WTC11 (cell line): ENCODE results near the gene CR2. TPM values are rescaled to one million over a fixed set of nuclear protein-coding genes. Genes with fewer than 3 reads are reported as not detected.

Experiments
- ATAC-seq: fragments of 200-7000 bp; cut with Tn5 transposase; 2 replicates; pipeline ENCODE4 v1.10.0; 2021; ENCODE audit warnings: mild to moderate bottlenecking, moderate library complexity
- CTCF ChIA-PET: fragments of 300-600 bp; sonication (Branson Sonifier 250); formaldehyde crosslinking; loops from one replicate; lab custom pipeline; 2021; ENCODE audit warnings: antibody characterized with exemption; lab: Charles Lee
- POLR2A ChIA-PET: fragments of 350-600 bp; sonication (Branson Sonifier 250); formaldehyde crosslinking; loops from one replicate; lab custom pipeline; 2021; ENCODE audit warnings: antibody characterized with exemption; lab: Charles Lee
- DNase-seq: peaks from one replicate; pipeline ENCODE4 v3.0.0; 2021; ENCODE audit warnings: low spot score
- H3K27ac Mint-ChIP-seq: 2 replicates; pipeline ENCODE4 v1.8.0; 2021; ENCODE audit warnings: mixed read lengths
- H3K27me3 Mint-ChIP-seq: 2 replicates; pipeline ENCODE4 v1.8.0; 2021; ENCODE audit warnings: low read depth, mild to moderate bottlenecking, moderate library complexity, mixed read lengths
- H3K36me3 Mint-ChIP-seq: 2 replicates; pipeline ENCODE4 v1.8.0; 2021; ENCODE audit warnings: mixed read lengths
- H3K4me1 Mint-ChIP-seq: 2 replicates; pipeline ENCODE4 v1.8.0; 2022; ENCODE audit warnings: mixed read lengths
- H3K4me3 Mint-ChIP-seq: 2 replicates; pipeline ENCODE4 v1.8.0; 2021; ENCODE audit warnings: mild to moderate bottlenecking, moderate library complexity, mixed read lengths
- H3K9me3 Mint-ChIP-seq: 2 replicates; pipeline ENCODE4 v1.8.0; 2021; ENCODE audit warnings: mixed read lengths
- ATF1 ChIP-seq: sonication (generic); formaldehyde crosslinking; IDR thresholded peaks from 2 replicates; pipeline ENCODE4 v1.8.1; 2023; ENCODE audit warnings: mild to moderate bottlenecking, moderate library complexity, missing genetic modification reagents
- CREB1 ChIP-seq: sonication (generic); formaldehyde crosslinking; IDR thresholded peaks from 2 replicates; pipeline ENCODE4 v1.8.0; 2023; ENCODE audit warnings: mild to moderate bottlenecking, missing genetic modification reagents
- GTF2I ChIP-seq: fragments of 250-450 bp; sonication (Bioruptor Pico); conservative IDR thresholded peaks from 2 replicates; pipeline ENCODE4 v1.4.0; 2021; ENCODE audit warnings: mild to moderate bottlenecking
- IRF2 ChIP-seq: sonication (generic); formaldehyde crosslinking; IDR thresholded peaks from 2 replicates; pipeline ENCODE4 v1.8.0; 2022; ENCODE audit warnings: low read depth, missing genetic modification reagents, borderline replicate concordance
- MXD4 ChIP-seq: fragments of 250-450 bp; sonication (Bioruptor Pico); IDR thresholded peaks from 2 replicates; pipeline ENCODE4 v1.8.0; 2021; ENCODE audit warnings: mild to moderate bottlenecking, moderate library complexity, borderline replicate concordance
- NFATC4 ChIP-seq: fragments of 250-450 bp; sonication (Bioruptor Pico); IDR thresholded peaks from 2 replicates; pipeline ENCODE4 v1.9.0; 2021; ENCODE audit warnings: mild to moderate bottlenecking
- RELA ChIP-seq: sonication (generic); formaldehyde crosslinking; IDR thresholded peaks from 2 replicates; pipeline ENCODE4 v1.8.1; 2022; ENCODE audit warnings: missing genetic modification reagents, mild to moderate bottlenecking, borderline replicate concordance
- TCF7 ChIP-seq: sonication (generic); formaldehyde crosslinking; IDR thresholded peaks from 2 replicates; pipeline ENCODE4 v1.8.0; 2022; ENCODE audit warnings: mild to moderate bottlenecking, low read depth, missing genetic modification reagents, moderate library complexity
- ZNF317 ChIP-seq: sonication (generic); formaldehyde crosslinking; IDR thresholded peaks from 2 replicates; pipeline ENCODE4 v1.8.1; 2023; ENCODE audit warnings: low read depth, mild to moderate bottlenecking, moderate library complexity, missing genetic modification reagents, borderline replicate concordance
- ZNF416 ChIP-seq: fragments of 250-450 bp; sonication (Bioruptor Pico); IDR thresholded peaks from 2 replicates; pipeline ENCODE4 v1.9.0; 2021; ENCODE audit warnings: mild to moderate bottlenecking, inconsistent platforms
- ZNF423 ChIP-seq: fragments of 250-450 bp; sonication (Bioruptor Pico); IDR thresholded peaks from 2 replicates; pipeline ENCODE4 v2.1.2; 2022; ENCODE audit warnings: mild to moderate bottlenecking, moderate library complexity
- total RNA-seq: library from RNA; stranded (reverse); gene quantifications from 3 replicates; pipeline ENCODE4 v1.2.3, GENCODE V29; 2021
- TF ChIP-seq, protein P1 (sequence below): sonication (generic); formaldehyde crosslinking; IDR thresholded peaks from 2 replicates; pipeline ENCODE4 v1.8.0; 2022; ENCODE audit warnings: mild to moderate bottlenecking, missing genetic modification reagents
- TF ChIP-seq, protein P2 (sequence below): sonication (generic); formaldehyde crosslinking; IDR thresholded peaks from 2 replicates; pipeline ENCODE4 v1.8.1; 2022; ENCODE audit warnings: missing genetic modification reagents, borderline replicate concordance
- TF ChIP-seq, protein P3 (sequence below): sonication (generic); formaldehyde crosslinking; IDR thresholded peaks from 2 replicates; pipeline ENCODE4 v1.8.1; 2023; ENCODE audit warnings: mild to moderate bottlenecking, missing genetic modification reagents, borderline replicate concordance
- TF ChIP-seq, protein P4 (sequence below): fragments of 250-450 bp; sonication (Bioruptor Pico); conservative IDR thresholded peaks from 2 replicates; pipeline ENCODE4 v1.9.0; 2021; ENCODE audit warnings: mild to moderate bottlenecking
- TF ChIP-seq, protein P5 (sequence below): sonication (generic); formaldehyde crosslinking; IDR thresholded peaks from 2 replicates; pipeline ENCODE4 v1.8.0; 2023; ENCODE audit warnings: missing genetic modification reagents, mild to moderate bottlenecking, borderline replicate concordance

CR2 gene
- total RNA-seq, 1 experiment from 2014 or later = 3.8 TPM

DNA sequence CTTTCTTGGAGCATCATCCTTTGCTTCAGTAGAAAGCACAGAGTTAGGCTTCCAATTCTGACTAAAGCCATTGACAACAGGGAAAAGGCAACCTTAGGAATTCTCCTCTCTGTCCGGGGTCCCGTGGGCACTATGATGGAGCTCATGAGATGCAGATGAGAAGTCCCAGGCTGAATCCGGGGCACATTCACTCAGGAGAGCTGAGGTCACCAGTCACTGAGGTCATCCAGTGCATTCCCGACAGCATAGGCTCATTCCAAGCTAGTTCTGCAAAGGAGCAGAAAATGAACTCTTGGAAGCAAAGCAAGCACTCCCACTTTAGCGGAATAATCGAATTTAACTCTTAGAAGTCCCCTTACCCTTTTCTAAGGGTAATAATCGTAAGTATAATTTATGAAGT, 48.6 kb downstream of the CR2 start:
- H3K27ac Mint-ChIP-seq = no peak overlapping the region
- no peak for ATAC-seq
- H3K9me3 Mint-ChIP-seq = no peaks in the 10 kb centered on the region
- DNase-seq = no peak
- H3K27me3 Mint-ChIP-seq = peaks cover 5% of the 10 kb centered on the region
- no peaks in the 10 kb centered on the region for H3K4me1 Mint-ChIP-seq
- CTCF ChIA-PET = interaction anchor here (0.7 to 1.1 kb wide), 3 partner anchors 48 to 196 kb away, joined by 3 to 4 read pairs (median 3); partner anchors contain the start of gene CR2
- no peak for TF ChIP-seq GTF2I (CRISPR knock-in tag)
- no peak for TF ChIP-seq CREB1 (CRISPR knock-in tag)
- TF ChIP-seq, protein P1, sequence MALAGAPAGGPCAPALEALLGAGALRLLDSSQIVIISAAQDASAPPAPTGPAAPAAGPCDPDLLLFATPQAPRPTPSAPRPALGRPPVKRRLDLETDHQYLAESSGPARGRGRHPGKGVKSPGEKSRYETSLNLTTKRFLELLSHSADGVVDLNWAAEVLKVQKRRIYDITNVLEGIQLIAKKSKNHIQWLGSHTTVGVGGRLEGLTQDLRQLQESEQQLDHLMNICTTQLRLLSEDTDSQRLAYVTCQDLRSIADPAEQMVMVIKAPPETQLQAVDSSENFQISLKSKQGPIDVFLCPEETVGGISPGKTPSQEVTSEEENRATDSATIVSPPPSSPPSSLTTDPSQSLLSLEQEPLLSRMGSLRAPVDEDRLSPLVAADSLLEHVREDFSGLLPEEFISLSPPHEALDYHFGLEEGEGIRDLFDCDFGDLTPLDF (CRISPR knock-in tag) = no peak
- TF ChIP-seq ZNF416 (CRISPR knock-in tag) = no peak
- no peak overlapping the region for H3K4me3 Mint-ChIP-seq
- POLR2A ChIA-PET = no interaction called here
- H3K36me3 Mint-ChIP-seq = no peaks in the 10 kb centered on the region

DNA sequence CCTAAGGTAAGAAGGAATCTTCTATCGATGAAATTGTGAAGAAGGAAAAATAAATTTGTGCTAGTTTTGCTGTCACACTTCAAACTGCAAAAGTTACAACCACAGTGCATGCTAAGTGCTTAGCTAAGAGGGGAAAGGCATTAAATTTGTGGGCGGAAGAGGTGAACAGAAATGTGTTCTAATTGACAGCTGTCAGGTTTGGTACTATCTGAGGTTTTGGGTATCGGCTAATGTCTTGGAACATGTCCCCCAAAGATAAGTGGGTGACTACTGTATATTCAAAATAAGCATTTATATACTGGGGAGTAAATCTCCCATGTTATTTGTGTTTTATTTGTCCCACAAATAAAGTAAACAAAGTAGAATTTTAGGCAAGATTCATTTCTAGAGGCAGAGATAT, 49.8 kb downstream of the CR2 start:
- H3K27ac Mint-ChIP-seq = no peak overlapping the region
- POLR2A ChIA-PET = no interaction called here

DNA sequence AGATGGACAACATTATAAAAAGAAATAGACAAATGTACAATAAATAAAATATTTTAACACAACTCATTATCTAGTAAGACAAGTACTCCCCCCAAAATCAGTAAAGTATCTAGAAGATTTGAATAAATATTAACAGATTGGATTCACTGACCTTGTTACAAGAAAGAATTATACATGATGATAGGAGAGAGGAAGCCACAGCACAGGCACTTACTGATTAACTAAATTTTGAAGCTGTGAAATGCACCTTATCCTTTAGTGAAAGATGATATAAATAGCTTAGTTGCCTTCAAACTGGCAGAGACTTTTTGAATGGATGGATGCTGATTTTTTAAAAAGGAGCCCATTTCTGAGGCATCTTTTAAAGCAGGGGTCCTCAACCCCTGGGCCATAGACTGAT, 50.3 kb downstream of the CR2 start:
- H3K4me3 Mint-ChIP-seq = no peak overlapping the region
- POLR2A ChIA-PET = no interaction called here
- H3K9me3 Mint-ChIP-seq = no peaks in the 10 kb centered on the region
- H3K27me3 Mint-ChIP-seq = no peaks in the 10 kb centered on the region; the same call in none of the 2 replicates
- H3K27ac Mint-ChIP-seq = no peak overlapping the region
- CTCF ChIA-PET = no interaction called here
- TF ChIP-seq ZNF317 (CRISPR knock-in tag) (no peak), MXD4 (CRISPR knock-in tag) (no peak), IRF2 (CRISPR knock-in tag) (no peak), NFATC4 (CRISPR knock-in tag) (no peak), RELA (CRISPR knock-in tag) (no peak), CREB1 (CRISPR knock-in tag) (no peak), TCF7 (no peak)
- TF ChIP-seq, protein P2, sequence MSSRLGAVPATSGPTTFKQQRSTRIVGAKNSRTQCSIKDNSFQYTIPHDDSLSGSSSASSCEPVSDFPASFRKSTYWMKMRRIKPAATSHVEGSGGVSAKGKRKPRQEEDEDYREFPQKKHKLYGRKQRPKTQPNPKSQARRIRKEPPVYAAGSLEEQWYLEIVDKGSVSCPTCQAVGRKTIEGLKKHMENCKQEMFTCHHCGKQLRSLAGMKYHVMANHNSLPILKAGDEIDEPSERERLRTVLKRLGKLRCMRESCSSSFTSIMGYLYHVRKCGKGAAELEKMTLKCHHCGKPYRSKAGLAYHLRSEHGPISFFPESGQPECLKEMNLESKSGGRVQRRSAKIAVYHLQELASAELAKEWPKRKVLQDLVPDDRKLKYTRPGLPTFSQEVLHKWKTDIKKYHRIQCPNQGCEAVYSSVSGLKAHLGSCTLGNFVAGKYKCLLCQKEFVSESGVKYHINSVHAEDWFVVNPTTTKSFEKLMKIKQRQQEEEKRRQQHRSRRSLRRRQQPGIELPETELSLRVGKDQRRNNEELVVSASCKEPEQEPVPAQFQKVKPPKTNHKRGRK (CRISPR knock-in tag) = no peak
- TF ChIP-seq, protein P3, sequence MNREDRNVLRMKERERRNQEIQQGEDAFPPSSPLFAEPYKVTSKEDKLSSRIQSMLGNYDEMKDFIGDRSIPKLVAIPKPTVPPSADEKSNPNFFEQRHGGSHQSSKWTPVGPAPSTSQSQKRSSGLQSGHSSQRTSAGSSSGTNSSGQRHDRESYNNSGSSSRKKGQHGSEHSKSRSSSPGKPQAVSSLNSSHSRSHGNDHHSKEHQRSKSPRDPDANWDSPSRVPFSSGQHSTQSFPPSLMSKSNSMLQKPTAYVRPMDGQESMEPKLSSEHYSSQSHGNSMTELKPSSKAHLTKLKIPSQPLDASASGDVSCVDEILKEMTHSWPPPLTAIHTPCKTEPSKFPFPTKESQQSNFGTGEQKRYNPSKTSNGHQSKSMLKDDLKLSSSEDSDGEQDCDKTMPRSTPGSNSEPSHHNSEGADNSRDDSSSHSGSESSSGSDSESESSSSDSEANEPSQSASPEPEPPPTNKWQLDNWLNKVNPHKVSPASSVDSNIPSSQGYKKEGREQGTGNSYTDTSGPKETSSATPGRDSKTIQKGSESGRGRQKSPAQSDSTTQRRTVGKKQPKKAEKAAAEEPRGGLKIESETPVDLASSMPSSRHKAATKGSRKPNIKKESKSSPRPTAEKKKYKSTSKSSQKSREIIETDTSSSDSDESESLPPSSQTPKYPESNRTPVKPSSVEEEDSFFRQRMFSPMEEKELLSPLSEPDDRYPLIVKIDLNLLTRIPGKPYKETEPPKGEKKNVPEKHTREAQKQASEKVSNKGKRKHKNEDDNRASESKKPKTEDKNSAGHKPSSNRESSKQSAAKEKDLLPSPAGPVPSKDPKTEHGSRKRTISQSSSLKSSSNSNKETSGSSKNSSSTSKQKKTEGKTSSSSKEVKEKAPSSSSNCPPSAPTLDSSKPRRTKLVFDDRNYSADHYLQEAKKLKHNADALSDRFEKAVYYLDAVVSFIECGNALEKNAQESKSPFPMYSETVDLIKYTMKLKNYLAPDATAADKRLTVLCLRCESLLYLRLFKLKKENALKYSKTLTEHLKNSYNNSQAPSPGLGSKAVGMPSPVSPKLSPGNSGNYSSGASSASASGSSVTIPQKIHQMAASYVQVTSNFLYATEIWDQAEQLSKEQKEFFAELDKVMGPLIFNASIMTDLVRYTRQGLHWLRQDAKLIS (CRISPR knock-in tag) = no peak
- TF ChIP-seq, protein P4, sequence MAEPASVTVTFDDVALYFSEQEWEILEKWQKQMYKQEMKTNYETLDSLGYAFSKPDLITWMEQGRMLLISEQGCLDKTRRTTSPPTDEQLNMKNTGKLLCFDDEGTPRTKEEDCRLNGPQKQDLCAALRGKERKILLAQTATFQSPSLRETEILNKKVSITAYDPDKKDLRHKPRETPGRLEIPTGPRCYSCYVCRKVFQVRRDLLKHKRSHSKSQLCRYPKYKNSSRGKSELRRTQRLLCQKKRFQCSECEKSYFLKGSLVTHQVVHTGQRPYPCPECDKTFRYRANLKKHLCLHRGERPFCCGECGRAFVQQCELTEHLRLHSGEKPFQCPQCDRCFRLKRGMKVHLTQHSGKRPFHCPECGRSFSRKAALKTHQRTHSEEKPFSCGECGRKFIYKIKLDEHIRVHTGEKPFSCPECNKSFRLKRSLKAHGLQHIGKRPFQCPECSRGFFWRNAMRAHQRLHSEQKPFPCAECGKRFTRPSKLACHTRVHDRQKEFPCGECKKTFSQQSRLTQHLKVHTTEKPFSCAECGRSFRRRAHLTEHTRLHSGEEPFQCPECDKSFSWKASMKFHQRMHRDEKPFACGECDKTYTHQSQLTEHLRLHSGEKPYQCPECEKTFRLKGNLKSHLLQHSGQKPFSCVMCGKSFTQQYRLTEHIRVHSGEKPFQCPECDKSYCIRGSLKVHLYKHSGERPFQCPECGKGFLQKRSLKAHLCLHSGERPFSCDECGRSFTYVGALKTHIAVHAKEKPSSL (CRISPR knock-in tag) = no peak
- H3K36me3 Mint-ChIP-seq = no peaks in the 10 kb centered on the region
- no peak for DNase-seq
- no peaks in the 10 kb centered on the region for H3K4me1 Mint-ChIP-seq
- no peak for ATAC-seq

More for the DNA sequence above, 49.8 kb downstream of the CR2 start:
- Mint-ChIP-seq H3K4me3 (no peak overlapping the region), H3K4me1 (no peaks in the 10 kb centered on the region), H3K9me3 (no peaks in the 10 kb centered on the region), H3K36me3 (no peaks in the 10 kb centered on the region), H3K27me3 (no peaks in the 10 kb centered on the region; the same call in none of the 2 replicates)
- ATAC-seq (no peak), DNase-seq (no peak)
- no peak for TF ChIP-seq ATF1 (CRISPR knock-in tag)
- no peak for TF ChIP-seq NFATC4 (CRISPR knock-in tag)
- TF ChIP-seq ZNF423 (CRISPR knock-in tag) = no peak
- TF ChIP-seq, protein P5, sequence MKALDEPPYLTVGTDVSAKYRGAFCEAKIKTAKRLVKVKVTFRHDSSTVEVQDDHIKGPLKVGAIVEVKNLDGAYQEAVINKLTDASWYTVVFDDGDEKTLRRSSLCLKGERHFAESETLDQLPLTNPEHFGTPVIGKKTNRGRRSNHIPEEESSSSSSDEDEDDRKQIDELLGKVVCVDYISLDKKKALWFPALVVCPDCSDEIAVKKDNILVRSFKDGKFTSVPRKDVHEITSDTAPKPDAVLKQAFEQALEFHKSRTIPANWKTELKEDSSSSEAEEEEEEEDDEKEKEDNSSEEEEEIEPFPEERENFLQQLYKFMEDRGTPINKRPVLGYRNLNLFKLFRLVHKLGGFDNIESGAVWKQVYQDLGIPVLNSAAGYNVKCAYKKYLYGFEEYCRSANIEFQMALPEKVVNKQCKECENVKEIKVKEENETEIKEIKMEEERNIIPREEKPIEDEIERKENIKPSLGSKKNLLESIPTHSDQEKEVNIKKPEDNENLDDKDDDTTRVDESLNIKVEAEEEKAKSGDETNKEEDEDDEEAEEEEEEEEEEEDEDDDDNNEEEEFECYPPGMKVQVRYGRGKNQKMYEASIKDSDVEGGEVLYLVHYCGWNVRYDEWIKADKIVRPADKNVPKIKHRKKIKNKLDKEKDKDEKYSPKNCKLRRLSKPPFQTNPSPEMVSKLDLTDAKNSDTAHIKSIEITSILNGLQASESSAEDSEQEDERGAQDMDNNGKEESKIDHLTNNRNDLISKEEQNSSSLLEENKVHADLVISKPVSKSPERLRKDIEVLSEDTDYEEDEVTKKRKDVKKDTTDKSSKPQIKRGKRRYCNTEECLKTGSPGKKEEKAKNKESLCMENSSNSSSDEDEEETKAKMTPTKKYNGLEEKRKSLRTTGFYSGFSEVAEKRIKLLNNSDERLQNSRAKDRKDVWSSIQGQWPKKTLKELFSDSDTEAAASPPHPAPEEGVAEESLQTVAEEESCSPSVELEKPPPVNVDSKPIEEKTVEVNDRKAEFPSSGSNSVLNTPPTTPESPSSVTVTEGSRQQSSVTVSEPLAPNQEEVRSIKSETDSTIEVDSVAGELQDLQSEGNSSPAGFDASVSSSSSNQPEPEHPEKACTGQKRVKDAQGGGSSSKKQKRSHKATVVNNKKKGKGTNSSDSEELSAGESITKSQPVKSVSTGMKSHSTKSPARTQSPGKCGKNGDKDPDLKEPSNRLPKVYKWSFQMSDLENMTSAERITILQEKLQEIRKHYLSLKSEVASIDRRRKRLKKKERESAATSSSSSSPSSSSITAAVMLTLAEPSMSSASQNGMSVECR = no peak
- CTCF ChIA-PET = no interaction called here
